Measurements from ENCODE around the gene ADAMTS18. TPM values are rescaled to one million over a fixed set of nuclear protein-coding genes. Genes with fewer than 3 reads are reported as not detected.

Gene ADAMTS18
- total RNA-seq, 1 experiment from 2014 or later, result not detected

- Histone ChIP-seq H3K4me2 (ENCODE audit: low read length) (no peak overlapping the region), H3K79me2 (ENCODE audit: insufficient read depth, low read length) (no peaks in the 10 kb centered on the region), H3K27me3 (ENCODE audit: insufficient read depth, low read length) (peaks cover 38% of the 10 kb centered on the region), H3K4me3 (replicated peaks in 1 of 2; ENCODE audit: low read depth in 1 of 2, low read length in 2 of 2) (no peak overlapping the region), H3K4me1 (ENCODE audit: control insufficient read depth in 1 of 2, insufficient read depth in 2 of 2, low read length in 2 of 2) (no peaks in the 10 kb centered on the region), H3K36me3 (ENCODE audit: control insufficient read depth in 1 of 2, insufficient read depth in 2 of 2, low read length in 2 of 2) (no peaks in the 10 kb centered on the region), H3K9me2 (ENCODE audit: insufficient read depth) (no peaks in the 10 kb centered on the region), H3K9me3 (ENCODE audit: control insufficient read depth in 1 of 2, insufficient read depth in 1 of 2, low read depth in 1 of 2, low read length in 2 of 2) (no peaks in the 10 kb centered on the region), H4K20me1 (ENCODE audit: insufficient read depth) (no peaks in the 10 kb centered on the region), H2AFZ (ENCODE audit: low read depth, low read length, poor library complexity, severe bottlenecking) (no peak overlapping the region), H3K27ac (ENCODE audit: low read depth, low read length) (no peak overlapping the region), H3K9ac (ENCODE audit: low read length) (no peak overlapping the region)
- ChIA-PET CTCF (no interaction called here), POLR2A (no interaction called here), RAD21 (ENCODE audit: low non-redundant PET in 1 of 2, low total read pairs in 2 of 2, uncharacterized antibody in 2 of 2, unreplicated experiment in 2 of 2) (no interaction called here)
- intact Hi-C loops (cut with micrococcal nuclease), result no loop called here
- TF ChIP-seq POLR2A (IDR thresholded peaks at IDR 0.05; ENCODE audit: borderline replicate concordance, extremely low read depth, insufficient read depth, insufficient read length) (no peak), CTCF (IDR thresholded peaks at IDR 0.05 in 2 of 3, conservative IDR thresholded peaks at IDR 0.05 in 1 of 3; ENCODE audit: borderline replicate concordance in 1 of 3, insufficient read depth in 1 of 3, low read depth in 2 of 3, low read length in 2 of 3) (no peak), ATF3 (IDR thresholded peaks at IDR 0.05) (no peak), YY1 (IDR thresholded peaks at IDR 0.05; ENCODE audit: extremely low read depth, insufficient replicate concordance, low read depth, low read length) (no peak), EZH2 (IDR thresholded peaks at IDR 0.05) (no peak), SRF (IDR thresholded peaks at IDR 0.05; ENCODE audit: low read depth) (no peak), RAD21 (IDR thresholded peaks at IDR 0.05; ENCODE audit: low read depth) (no peak), CBX3 (IDR thresholded peaks at IDR 0.05; ENCODE audit: low read depth) (no peak), FOSL1 (IDR thresholded peaks at IDR 0.05; ENCODE audit: low read depth) (no peak), TCF7L2 (IDR thresholded peaks at IDR 0.05; ENCODE audit: borderline replicate concordance, extremely low read depth, insufficient read depth, insufficient read length) (no peak), MAX (IDR thresholded peaks at IDR 0.05) (no peak)
- DNase-seq (ENCODE audit: low read depth, low spot score) (no peak), ATAC-seq (no peak)
- BruUV-seq (replicated peaks), result no TSS peak
Observed at GRCh38 chr16:77285676-77286075, 149.2 kb downstream of the ADAMTS18 start.
